ENCODE results near the gene GRK1. TPM values are rescaled to one million over a fixed set of nuclear protein-coding genes. Genes with fewer than 3 reads are reported as not detected.

The GRK1 gene
- total RNA-seq, 2 donors from 2014 or later: 0.10 TPM; not detected in 1

DNA sequence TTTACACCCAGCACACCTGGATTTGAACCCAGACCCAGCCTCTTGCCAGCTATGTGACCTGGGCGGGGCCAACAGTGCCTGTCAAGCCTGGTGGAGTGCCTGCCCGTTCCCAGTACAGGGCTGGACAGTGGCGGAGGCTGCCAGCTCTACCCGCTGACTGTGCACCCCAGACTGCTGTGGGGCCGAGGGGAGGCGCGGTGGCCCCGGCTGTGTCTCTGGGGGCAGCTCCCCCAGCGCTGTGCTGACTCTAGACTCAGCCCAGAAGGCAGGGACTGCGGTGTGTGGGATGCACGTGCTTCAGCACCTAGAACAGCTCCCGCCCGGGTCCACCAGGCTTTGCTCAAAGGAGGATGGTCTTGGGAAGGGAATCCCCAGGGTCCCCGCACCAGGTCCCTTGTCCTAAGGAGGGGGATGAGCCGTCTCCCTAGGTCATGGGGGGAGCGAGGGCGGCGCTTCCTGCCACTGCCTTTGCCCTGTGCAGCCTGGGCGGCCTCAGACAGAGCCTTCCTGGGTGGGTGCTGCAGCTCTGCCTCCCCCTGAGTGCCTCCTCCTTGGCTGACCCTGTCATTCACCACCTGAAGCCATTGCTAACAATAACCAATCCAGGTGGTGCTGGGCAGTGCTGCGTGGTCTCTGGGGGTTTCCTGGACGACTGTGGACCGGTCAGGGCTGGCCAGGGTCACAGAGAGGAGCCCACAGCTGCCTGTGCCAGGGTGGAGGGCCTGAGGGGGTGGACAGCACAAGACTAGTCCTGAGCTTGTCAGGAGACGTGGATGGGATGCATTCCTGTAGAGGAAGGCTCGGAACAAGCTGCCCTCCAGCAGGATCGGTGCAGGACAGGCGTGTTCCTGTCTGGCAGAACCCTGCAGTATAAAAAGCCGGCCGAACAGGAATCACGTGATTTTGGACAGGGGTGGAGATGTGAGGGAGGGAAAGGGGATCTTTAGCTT, 110.6 kb downstream of the GRK1 start:
- H3K4me3 ChIP-seq: no peak overlapping the region
- peaks cover 6% of the 10 kb centered on the region for H3K27me3 ChIP-seq

DNA sequence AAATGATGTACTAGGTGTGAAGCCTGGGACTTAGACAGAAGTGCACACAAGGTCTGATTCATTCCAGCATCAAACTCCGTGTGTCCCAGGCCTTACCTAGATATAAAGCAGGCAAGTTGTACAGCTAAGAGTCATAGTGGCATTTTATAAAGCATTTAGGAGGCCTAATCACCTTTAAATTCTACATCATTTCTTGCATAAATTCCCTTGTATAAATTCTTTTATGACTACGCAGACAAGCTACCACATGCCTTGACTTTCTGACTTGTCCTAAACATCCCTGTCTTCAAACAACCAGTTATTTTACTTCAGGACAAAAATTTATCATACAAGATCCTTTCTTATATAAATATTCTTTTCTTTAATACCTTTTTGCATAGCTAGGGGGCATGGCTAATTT, 114.6 kb downstream of the GRK1 start:
- Histone ChIP-seq H3K9me3 (no peaks in the 10 kb centered on the region), H3K9ac (ENCODE audit: low read depth in 2 of 2, low read length in 2 of 2) (no peak overlapping the region), H3K27me3 (peaks cover 6% of the 10 kb centered on the region), H3K27ac (no peak overlapping the region), H3K4me3 (no peak overlapping the region), H3K36me3 (no peaks in the 10 kb centered on the region), H3K4me1 (no peaks in the 10 kb centered on the region)
- no peak for DNase-seq
- intact Hi-C loops (cut with DNase I): no loop called here
- TF ChIP-seq, protein P1, sequence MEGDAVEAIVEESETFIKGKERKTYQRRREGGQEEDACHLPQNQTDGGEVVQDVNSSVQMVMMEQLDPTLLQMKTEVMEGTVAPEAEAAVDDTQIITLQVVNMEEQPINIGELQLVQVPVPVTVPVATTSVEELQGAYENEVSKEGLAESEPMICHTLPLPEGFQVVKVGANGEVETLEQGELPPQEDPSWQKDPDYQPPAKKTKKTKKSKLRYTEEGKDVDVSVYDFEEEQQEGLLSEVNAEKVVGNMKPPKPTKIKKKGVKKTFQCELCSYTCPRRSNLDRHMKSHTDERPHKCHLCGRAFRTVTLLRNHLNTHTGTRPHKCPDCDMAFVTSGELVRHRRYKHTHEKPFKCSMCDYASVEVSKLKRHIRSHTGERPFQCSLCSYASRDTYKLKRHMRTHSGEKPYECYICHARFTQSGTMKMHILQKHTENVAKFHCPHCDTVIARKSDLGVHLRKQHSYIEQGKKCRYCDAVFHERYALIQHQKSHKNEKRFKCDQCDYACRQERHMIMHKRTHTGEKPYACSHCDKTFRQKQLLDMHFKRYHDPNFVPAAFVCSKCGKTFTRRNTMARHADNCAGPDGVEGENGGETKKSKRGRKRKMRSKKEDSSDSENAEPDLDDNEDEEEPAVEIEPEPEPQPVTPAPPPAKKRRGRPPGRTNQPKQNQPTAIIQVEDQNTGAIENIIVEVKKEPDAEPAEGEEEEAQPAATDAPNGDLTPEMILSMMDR (IDR thresholded peaks at IDR 0.05): no peak

More for the DNA sequence above, 110.6 kb downstream of the GRK1 start:
- no peaks in the 10 kb centered on the region for H3K4me1 ChIP-seq
- no peak overlapping the region for H3K9ac ChIP-seq (ENCODE audit: low read depth in 2 of 2, low read length in 2 of 2)
- H3K9me3 ChIP-seq: no peaks in the 10 kb centered on the region
- intact Hi-C loops (cut with DNase I): no loop called here
- no peak for DNase-seq
- H3K27ac ChIP-seq: no peak overlapping the region
- TF ChIP-seq, protein P1 (IDR thresholded peaks at IDR 0.05): no peak
- H3K36me3 ChIP-seq: no peaks in the 10 kb centered on the region

DNA sequence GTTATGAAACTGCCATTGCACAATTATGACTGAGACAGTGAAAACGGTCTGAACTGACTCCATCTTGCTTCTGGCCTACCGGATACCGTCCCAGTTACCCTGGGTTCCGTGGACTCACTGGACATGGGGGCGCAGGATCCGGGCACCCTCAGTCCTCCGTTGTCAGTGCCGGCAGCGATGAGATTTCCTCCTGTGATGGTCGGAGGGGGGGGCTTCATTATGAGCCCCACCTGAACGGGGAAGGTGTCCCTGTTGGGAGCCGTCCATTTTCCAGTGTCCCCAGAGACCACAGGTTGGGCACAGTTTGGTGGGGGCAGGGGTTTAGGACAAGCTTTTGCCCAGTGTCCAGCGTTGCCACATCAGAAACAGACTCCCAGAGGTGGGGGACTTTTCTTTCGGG, 115.5 kb downstream of the GRK1 start:
- TF ChIP-seq, protein P1 (IDR thresholded peaks at IDR 0.05): no peak
- no peak overlapping the region for H3K9ac ChIP-seq (ENCODE audit: low read depth in 2 of 2, low read length in 2 of 2)
- no peaks in the 10 kb centered on the region for H3K36me3 ChIP-seq
- DNase-seq: no peak
- no peaks in the 10 kb centered on the region for H3K4me1 ChIP-seq
- no peak overlapping the region for H3K27ac ChIP-seq
- intact Hi-C loops (cut with DNase I): no loop called here
- no peak overlapping the region for H3K4me3 ChIP-seq
- peaks cover 3% of the 10 kb centered on the region for H3K27me3 ChIP-seq
- H3K9me3 ChIP-seq: no peaks in the 10 kb centered on the region

DNA sequence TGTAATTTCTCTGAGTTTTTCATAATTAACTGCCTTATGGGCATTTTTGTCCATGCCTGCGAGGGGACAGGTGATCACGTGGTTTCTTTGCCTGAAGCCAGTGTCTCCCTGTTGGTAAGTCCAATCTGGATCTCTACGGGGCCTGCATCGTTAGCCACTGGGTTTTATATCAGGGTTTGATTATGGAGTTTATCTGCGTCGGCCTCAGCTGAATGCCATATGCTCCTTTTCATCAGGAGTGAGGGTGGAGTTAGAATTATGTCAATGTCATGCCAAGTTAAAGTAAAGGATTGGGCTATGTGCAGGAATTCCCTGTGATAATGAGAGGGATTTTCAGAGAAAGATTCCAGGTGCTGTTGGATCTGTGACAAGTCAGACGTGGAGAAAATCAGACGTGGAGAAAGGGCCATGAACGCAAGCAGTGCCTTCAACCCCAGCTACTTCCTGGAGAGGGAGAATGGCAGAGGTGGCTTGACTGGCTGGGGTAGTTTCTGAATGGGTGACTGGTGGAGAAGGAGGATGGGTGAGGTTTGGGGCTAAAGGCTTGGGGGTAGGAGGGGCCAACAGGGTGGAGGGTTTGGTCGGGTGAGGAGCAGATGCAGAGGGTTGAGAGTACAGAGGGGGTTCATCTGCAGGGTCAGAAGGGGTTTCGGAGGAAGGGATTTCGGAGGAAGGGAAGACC, 116.3 kb downstream of the GRK1 start:
- H3K36me3 ChIP-seq: no peaks in the 10 kb centered on the region
- no peaks in the 10 kb centered on the region for H3K4me1 ChIP-seq
- no peak overlapping the region for H3K27ac ChIP-seq
- no peaks in the 10 kb centered on the region for H3K27me3 ChIP-seq
- TF ChIP-seq, protein P1 (IDR thresholded peaks at IDR 0.05): no peak
- DNase-seq: no peak
- H3K9me3 ChIP-seq: no peaks in the 10 kb centered on the region
- H3K4me3 ChIP-seq: no peak overlapping the region
- H3K9ac ChIP-seq (ENCODE audit: low read depth in 2 of 2, low read length in 2 of 2): no peak overlapping the region
- intact Hi-C loops (cut with DNase I): no loop called here

DNA sequence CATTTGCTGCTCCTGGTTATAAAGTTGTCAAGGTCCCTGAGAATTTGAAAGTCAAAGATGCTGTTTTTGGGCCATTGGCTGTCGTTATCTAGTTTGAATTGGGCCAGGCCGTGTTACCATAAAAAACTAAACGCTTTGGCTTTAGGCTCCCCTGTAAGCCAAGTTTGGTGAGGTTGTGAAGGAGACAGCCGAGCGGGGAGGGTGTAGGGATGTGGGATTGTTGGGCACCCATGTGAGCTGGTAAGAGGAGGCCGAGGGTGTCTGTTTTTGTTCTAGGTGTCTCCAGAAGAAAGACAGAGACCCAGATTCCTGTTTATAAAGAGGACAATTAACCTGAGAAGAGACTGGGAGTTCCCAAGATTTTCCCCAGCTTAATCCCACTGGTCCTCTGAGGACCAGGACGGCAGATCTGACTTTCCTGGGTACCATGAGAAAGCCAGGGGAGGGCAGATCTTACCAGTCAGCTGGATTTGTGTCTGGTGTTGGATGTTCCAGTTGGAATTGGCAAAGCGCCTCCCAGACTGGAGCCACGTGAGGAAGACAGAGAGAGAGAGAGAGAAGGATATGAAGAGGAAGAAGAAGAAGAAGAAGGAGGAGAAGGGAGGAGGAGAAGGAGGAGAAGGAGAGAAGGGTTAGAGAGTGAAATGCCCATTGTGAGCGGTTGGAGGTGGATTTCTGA, 117.1 kb downstream of the GRK1 start:
- H3K9ac ChIP-seq (ENCODE audit: low read depth in 2 of 2, low read length in 2 of 2): no peak overlapping the region
- no peaks in the 10 kb centered on the region for H3K36me3 ChIP-seq
- TF ChIP-seq, protein P1 (IDR thresholded peaks at IDR 0.05): no peak
- no peaks in the 10 kb centered on the region for H3K4me1 ChIP-seq
- no peak for DNase-seq
- no peak overlapping the region for H3K27ac ChIP-seq
- H3K27me3 ChIP-seq: no peaks in the 10 kb centered on the region
- no peak overlapping the region for H3K4me3 ChIP-seq
- intact Hi-C loops (cut with DNase I): no loop called here
- H3K9me3 ChIP-seq: no peaks in the 10 kb centered on the region
